HEK293 (cell line): ENCODE results near the gene DPEP3.
"Not testable (repeated sequence)": the region's sequence is repeated elsewhere in the genome, so short reads cannot be mapped to it uniquely, and the experiment has no call there.

Experiments used
- CTCF ChIA-PET: fragments of 350-600 bp; formaldehyde crosslinking; extraction: SDS; loops from one replicate; lab custom pipeline; 2021; ENCODE audit warnings: antibody characterized with exemption; lab: Yijun Ruan, JAX
- POLR2A ChIA-PET: fragments of 300-600 bp; formaldehyde crosslinking; extraction: SDS; loops from one replicate; lab custom pipeline; 2020; ENCODE audit warnings: antibody characterized with exemption, inconsistent platforms; lab: Yijun Ruan, JAX
- H3K27ac ChIP-seq: fragments of 200-500 bp; sonication (Bioruptor generic); 2 replicates; pipeline ENCODE4 v1.5.1; 2014; ENCODE audit warnings: low read depth, low read length, control low read depth, inconsistent platforms; ENCODE audit errors: extremely low read depth
- H3K36me3 ChIP-seq, 2 experiments: fragments of 200-500 bp in 1 of 2; sonication (Bioruptor generic) in 1 of 2; 1 replicate in 1 of 2; 2 replicates in 1 of 2; pipeline ENCODE4 v1.5.1; 2014 to 2017; ENCODE audit warnings: inconsistent platforms in 2 of 2, low read length in 2 of 2; ENCODE audit not compliant: control insufficient read depth in 2 of 2, insufficient read depth in 1 of 2
- H3K4me1 ChIP-seq: fragments of 200-500 bp; sonication (Bioruptor generic); 2 replicates; pipeline ENCODE4 v1.5.1; 2014; ENCODE audit warnings: mild to moderate bottlenecking, low read length, inconsistent platforms; ENCODE audit not compliant: control insufficient read depth, insufficient read depth
- H3K4me3 ChIP-seq: 2 replicates; pipeline ENCODE4 v1.5.1; 2011; ENCODE audit warnings: low read depth, mild to moderate bottlenecking, control low read depth, low read length, moderate library complexity
- H3K9me3 ChIP-seq: fragments of 200-500 bp; sonication (Bioruptor generic); 2 replicates; pipeline ENCODE4 v1.5.1; 2014; ENCODE audit warnings: low read depth, low read length, inconsistent platforms; ENCODE audit not compliant: control insufficient read depth, insufficient read depth
- BCL11A ChIP-seq: fragments of 450-650 bp; formaldehyde crosslinking; IDR thresholded peaks from 2 replicates; pipeline ENCODE4 v1.5.1; 2016; ENCODE audit warnings: low read depth, missing biosample characterization, missing genetic modification characterization
- GLIS1 ChIP-seq: fragments of 450-650 bp; formaldehyde crosslinking; IDR thresholded peaks from 2 replicates; pipeline ENCODE4 v1.5.1; 2016; ENCODE audit warnings: missing biosample characterization, missing genetic modification characterization
- HOXC10 ChIP-seq: sonication (generic); formaldehyde crosslinking; IDR thresholded peaks from 2 replicates; pipeline ENCODE4 v1.8.1; 2023; ENCODE audit warnings: mild to moderate bottlenecking, missing genetic modification reagents
- KLF1 ChIP-seq: fragments of 450-650 bp; formaldehyde crosslinking; IDR thresholded peaks from 2 replicates; pipeline ENCODE4 v1.5.1; 2016; ENCODE audit warnings: missing biosample characterization, missing genetic modification characterization
- KLF7 ChIP-seq: fragments of 450-650 bp; formaldehyde crosslinking; IDR thresholded peaks from 2 replicates; pipeline ENCODE4 v1.5.1; 2016; ENCODE audit warnings: missing biosample characterization, missing genetic modification characterization, borderline replicate concordance
- REPIN1 ChIP-seq: fragments of 450-650 bp; formaldehyde crosslinking; IDR thresholded peaks from 2 replicates; pipeline ENCODE4 v1.5.1; 2017; ENCODE audit warnings: missing biosample characterization, missing genetic modification characterization, low read depth
- ZBTB17 ChIP-seq: fragments of 450-650 bp; formaldehyde crosslinking; IDR thresholded peaks from 2 replicates; pipeline ENCODE4 v1.5.1; 2016; ENCODE audit warnings: missing biosample characterization, missing genetic modification characterization
- ZIC2 ChIP-seq: fragments of 450-650 bp; formaldehyde crosslinking; IDR thresholded peaks from 2 replicates; pipeline ENCODE4 v1.5.1; 2016; ENCODE audit warnings: missing biosample characterization, missing genetic modification characterization
- ZNF155 ChIP-seq: fragments of 450-650 bp; formaldehyde crosslinking; IDR thresholded peaks from 2 replicates; pipeline ENCODE4 v1.5.1; 2016; ENCODE audit warnings: missing biosample characterization, missing genetic modification characterization
- ZNF175 ChIP-seq: fragments of 450-650 bp; formaldehyde crosslinking; IDR thresholded peaks from 2 replicates; pipeline ENCODE4 v1.5.1; 2016; ENCODE audit warnings: missing biosample characterization, missing genetic modification characterization
- ZNF335 ChIP-seq: fragments of 450-650 bp; formaldehyde crosslinking; conservative IDR thresholded peaks from 2 replicates; pipeline ENCODE4 v1.5.1; 2016; ENCODE audit warnings: missing biosample characterization, missing genetic modification characterization
- ZNF394 ChIP-seq: fragments of 450-650 bp; formaldehyde crosslinking; IDR thresholded peaks from 2 replicates; pipeline ENCODE4 v1.5.1; 2016; ENCODE audit warnings: missing biosample characterization, missing genetic modification characterization, mild to moderate bottlenecking, moderate library complexity, borderline replicate concordance
- ZNF560 ChIP-seq: fragments of 450-650 bp; formaldehyde crosslinking; IDR thresholded peaks from 2 replicates; pipeline ENCODE4 v1.5.1; 2017; ENCODE audit warnings: missing biosample characterization, missing genetic modification characterization, borderline replicate concordance
- ZNF585B ChIP-seq: fragments of 450-650 bp; formaldehyde crosslinking; IDR thresholded peaks from 2 replicates; pipeline ENCODE4 v1.5.1; 2016; ENCODE audit warnings: missing biosample characterization, missing genetic modification characterization
- ZNF768 ChIP-seq: fragments of 450-650 bp; formaldehyde crosslinking; IDR thresholded peaks from 2 replicates; pipeline ENCODE4 v1.5.1; 2018; ENCODE audit warnings: missing biosample characterization, mild to moderate bottlenecking, missing genetic modification characterization
- ZSCAN16 ChIP-seq: fragments of 450-650 bp; formaldehyde crosslinking; IDR thresholded peaks from 2 replicates; pipeline ENCODE4 v1.5.1; 2016; ENCODE audit warnings: missing biosample characterization, missing genetic modification characterization
- TF ChIP-seq, protein P1 (sequence below): fragments of 450-650 bp; formaldehyde crosslinking; IDR thresholded peaks from 2 replicates; pipeline ENCODE4 v1.5.1; 2016; ENCODE audit warnings: missing biosample characterization, missing genetic modification characterization
- TF ChIP-seq, protein P2 (sequence below): fragments of 450-650 bp; formaldehyde crosslinking; IDR thresholded peaks from 2 replicates; pipeline ENCODE4 v1.5.0; 2017; ENCODE audit warnings: missing biosample characterization, missing genetic modification characterization, borderline replicate concordance
- TF ChIP-seq, protein P3 (sequence below): fragments of 450-650 bp; formaldehyde crosslinking; IDR thresholded peaks from 2 replicates; pipeline ENCODE4 v1.5.1; 2016; ENCODE audit warnings: missing biosample characterization, missing genetic modification characterization

Gene DPEP3

DNA sequence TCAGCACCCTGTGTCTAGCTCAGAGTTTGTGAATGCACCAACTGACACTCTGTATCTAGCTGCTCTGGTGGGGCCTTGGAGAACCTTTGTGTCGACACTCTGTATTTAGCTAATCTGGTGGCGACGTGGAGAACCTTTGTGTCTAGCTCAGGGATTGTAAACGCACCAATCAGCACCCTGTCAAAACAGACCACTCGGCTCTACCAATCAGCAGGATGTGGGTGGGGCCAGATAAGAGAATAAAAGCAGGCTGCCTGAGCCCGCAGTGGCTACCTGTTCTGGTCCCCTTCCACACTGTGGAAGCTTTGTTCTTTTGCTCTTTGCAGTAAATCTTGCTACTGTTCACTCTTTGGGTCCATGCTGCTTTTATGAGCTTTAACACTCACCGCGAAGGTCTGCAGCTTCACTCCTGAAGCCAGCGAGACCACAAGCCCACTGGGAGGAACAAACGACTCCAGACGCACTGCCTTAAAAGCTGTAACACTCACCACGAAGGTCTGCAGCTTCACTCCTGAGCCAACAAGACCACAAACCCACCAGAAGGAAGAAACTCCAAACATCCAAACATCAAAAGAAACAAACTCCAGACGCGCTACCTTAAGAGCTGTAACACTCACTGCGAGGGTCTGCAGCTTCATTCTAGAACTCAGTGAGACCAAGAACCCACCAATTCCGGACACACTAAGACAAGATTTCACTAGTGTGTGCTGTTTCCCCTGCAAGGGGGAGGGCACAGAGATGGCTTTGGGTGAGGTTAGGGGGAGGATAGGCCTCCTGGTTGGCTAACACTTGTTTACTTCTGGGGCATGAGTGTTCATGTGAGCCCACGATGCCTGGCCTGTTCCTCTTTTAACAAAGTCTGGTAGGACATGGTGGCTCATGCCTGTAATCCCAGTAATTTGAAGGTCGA lies 18.7 kb upstream of the DPEP3 start, which contains the start of gene DPEP2:
Gene DPEP2 (minus strand): TSS at position 706 of the 910 bp plus-strand sequence. CDS start 6,272 bp downstream, outside the sequence.
- H3K9me3 ChIP-seq, H3K4me1 ChIP-seq, H3K4me3 ChIP-seq, H3K36me3 ChIP-seq, H3K27ac ChIP-seq: not testable (repeated sequence)
- TF ChIP-seq ZNF585B (tag by site-specific recombination) = 0 out of 2 replicates have a peak, but pooled peaks have one; percentile 16
- POLR2A ChIA-PET = interaction anchor here (0.7 to 1.3 kb wide), 2 partner anchors 21 to 30 kb away, joined by 3 to 5 read pairs; no protein-coding TSS in a partner anchor
- CTCF ChIA-PET = interaction anchor here (0.6 to 1.5 kb wide), 3 partner anchors 39 to 478 kb away, joined by 3 to 6 read pairs (median 4); no protein-coding TSS in a partner anchor

DNA sequence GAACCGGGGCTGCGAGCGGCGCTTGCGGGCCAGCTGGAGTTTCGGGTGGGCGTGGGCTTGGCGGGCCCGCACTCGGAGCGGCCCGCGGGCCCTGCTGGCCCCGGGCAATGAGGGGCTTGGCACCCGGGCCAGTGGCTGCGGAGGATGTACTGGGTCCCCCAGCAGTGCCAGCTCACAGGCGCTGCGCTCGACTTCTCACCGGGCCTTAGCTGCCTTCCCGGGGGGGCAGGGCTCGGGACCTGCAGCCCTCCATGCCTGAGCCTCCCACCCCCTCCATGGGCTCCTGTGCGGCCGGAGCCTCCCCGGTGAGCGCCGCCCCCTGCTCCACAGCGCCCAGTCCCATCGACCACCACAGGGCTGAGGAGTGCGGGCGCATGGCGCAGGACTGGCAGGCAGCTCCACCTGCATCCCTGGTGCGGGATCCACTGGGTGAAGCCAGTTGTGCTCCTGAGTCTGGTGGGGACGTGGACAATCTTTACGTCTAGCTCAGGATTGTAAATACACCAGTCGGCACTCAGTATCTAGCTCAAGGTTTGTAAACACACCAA lies 18.0 kb upstream of the DPEP3 start:
- not testable (repeated sequence) for H3K36me3 ChIP-seq, H3K4me1 ChIP-seq, H3K4me3 ChIP-seq, H3K9me3 ChIP-seq, H3K27ac ChIP-seq
- ChIA-PET CTCF (interaction anchor here (0.6 to 1.5 kb wide), 2 partner anchors 40 to 74 kb away, joined by 4 to 6 read pairs; no protein-coding TSS in a partner anchor), POLR2A (interaction anchor here (0.7 to 1.3 kb wide), 2 partner anchors 21 to 30 kb away, joined by 3 to 5 read pairs; no protein-coding TSS in a partner anchor)

DNA sequence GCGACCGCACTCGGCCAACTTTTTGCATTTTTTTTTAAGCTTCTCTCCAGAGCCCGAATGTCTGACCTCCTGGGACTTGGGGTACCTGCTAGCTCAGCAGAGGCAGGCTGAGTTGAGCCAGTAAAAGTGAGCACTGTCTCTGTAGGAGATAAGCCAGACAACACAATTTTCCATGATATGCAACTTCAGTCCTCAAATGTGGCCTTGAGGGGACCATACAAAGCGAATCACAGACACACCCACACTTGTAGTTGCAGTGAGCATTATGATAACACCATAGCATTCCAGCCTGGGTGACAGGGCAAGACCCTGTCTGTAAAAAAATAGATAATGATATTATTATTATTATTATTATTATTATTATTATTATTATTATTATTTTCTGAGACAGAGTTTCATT lies 16.4 kb upstream of the DPEP3 start:
- Histone ChIP-seq H3K27ac (no peak overlapping the region), H3K9me3 (no peaks in the 10 kb centered on the region), H3K4me3 (no peak overlapping the region), H3K4me1 (no peaks in the 10 kb centered on the region), H3K36me3 (no peaks in the 10 kb centered on the region)
- TF ChIP-seq HOXC10 (CRISPR knock-in tag) = no peak
- no peak for TF ChIP-seq ZNF335 (tag by site-specific recombination)
- no peak for TF ChIP-seq ZNF155 (tag by site-specific recombination)
- TF ChIP-seq KLF1 (tag by site-specific recombination) = no peak
- TF ChIP-seq KLF7 (tag by site-specific recombination) = no peak
- no peak for TF ChIP-seq ZSCAN16 (tag by site-specific recombination)
- TF ChIP-seq GLIS1 = no peak
- TF ChIP-seq ZNF394 (tag by site-specific recombination) = no peak
- no peak for TF ChIP-seq ZBTB17 (tag by site-specific recombination)
- CTCF ChIA-PET = no interaction called here
- POLR2A ChIA-PET = interaction anchor here (0.8 kb wide), 1 partner anchor 26 kb away, joined by 3 read pairs; no protein-coding TSS in a partner anchor

DNA sequence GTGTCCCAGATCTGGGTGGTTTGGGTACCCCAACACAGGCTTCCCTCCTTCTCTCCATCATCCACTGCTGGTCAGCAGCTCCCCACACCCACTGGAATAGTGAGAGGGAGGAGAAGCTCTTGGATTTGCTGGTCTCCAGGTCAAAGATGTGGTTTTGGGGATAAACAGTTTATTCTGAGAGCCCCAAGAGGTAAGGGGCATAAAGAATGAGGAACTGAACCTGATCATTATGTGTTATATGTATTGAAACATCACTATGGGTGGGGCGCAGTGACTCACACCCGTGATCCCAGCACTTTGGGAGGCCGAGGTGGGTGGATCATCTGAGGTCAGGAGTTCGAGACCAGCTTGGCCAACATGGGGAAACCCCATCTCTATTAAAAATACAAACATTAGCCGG lies 15.1 kb upstream of the DPEP3 start:
- Histone ChIP-seq H3K9me3 (no peaks in the 10 kb centered on the region), H3K4me3 (no peak overlapping the region), H3K4me1 (no peaks in the 10 kb centered on the region), H3K36me3 (no peaks in the 10 kb centered on the region), H3K27ac (no peak overlapping the region)
- CTCF ChIA-PET = interaction anchor here (0.6 to 1.3 kb wide), 3 partner anchors 46 to 178 kb away, joined by 4 to 6 read pairs (median 4); no protein-coding TSS in a partner anchor
- POLR2A ChIA-PET = no interaction called here
- TF ChIP-seq BCL11A = no peak
- no peak for TF ChIP-seq ZIC2 (tag by site-specific recombination)
- TF ChIP-seq REPIN1 (tag by site-specific recombination) = no peak
- TF ChIP-seq ZNF175 (tag by site-specific recombination) = no peak
- no peak for TF ChIP-seq ZNF560 (tag by site-specific recombination)
- TF ChIP-seq, protein P1, sequence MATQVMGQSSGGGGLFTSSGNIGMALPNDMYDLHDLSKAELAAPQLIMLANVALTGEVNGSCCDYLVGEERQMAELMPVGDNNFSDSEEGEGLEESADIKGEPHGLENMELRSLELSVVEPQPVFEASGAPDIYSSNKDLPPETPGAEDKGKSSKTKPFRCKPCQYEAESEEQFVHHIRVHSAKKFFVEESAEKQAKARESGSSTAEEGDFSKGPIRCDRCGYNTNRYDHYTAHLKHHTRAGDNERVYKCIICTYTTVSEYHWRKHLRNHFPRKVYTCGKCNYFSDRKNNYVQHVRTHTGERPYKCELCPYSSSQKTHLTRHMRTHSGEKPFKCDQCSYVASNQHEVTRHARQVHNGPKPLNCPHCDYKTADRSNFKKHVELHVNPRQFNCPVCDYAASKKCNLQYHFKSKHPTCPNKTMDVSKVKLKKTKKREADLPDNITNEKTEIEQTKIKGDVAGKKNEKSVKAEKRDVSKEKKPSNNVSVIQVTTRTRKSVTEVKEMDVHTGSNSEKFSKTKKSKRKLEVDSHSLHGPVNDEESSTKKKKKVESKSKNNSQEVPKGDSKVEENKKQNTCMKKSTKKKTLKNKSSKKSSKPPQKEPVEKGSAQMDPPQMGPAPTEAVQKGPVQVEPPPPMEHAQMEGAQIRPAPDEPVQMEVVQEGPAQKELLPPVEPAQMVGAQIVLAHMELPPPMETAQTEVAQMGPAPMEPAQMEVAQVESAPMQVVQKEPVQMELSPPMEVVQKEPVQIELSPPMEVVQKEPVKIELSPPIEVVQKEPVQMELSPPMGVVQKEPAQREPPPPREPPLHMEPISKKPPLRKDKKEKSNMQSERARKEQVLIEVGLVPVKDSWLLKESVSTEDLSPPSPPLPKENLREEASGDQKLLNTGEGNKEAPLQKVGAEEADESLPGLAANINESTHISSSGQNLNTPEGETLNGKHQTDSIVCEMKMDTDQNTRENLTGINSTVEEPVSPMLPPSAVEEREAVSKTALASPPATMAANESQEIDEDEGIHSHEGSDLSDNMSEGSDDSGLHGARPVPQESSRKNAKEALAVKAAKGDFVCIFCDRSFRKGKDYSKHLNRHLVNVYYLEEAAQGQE (tag by site-specific recombination) = no peak
- TF ChIP-seq ZNF768 (tag by site-specific recombination) = no peak
- TF ChIP-seq, protein P2, sequence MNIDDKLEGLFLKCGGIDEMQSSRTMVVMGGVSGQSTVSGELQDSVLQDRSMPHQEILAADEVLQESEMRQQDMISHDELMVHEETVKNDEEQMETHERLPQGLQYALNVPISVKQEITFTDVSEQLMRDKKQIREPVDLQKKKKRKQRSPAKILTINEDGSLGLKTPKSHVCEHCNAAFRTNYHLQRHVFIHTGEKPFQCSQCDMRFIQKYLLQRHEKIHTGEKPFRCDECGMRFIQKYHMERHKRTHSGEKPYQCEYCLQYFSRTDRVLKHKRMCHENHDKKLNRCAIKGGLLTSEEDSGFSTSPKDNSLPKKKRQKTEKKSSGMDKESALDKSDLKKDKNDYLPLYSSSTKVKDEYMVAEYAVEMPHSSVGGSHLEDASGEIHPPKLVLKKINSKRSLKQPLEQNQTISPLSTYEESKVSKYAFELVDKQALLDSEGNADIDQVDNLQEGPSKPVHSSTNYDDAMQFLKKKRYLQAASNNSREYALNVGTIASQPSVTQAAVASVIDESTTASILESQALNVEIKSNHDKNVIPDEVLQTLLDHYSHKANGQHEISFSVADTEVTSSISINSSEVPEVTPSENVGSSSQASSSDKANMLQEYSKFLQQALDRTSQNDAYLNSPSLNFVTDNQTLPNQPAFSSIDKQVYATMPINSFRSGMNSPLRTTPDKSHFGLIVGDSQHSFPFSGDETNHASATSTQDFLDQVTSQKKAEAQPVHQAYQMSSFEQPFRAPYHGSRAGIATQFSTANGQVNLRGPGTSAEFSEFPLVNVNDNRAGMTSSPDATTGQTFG (tag by site-specific recombination) = no peak
- TF ChIP-seq, protein P3, sequence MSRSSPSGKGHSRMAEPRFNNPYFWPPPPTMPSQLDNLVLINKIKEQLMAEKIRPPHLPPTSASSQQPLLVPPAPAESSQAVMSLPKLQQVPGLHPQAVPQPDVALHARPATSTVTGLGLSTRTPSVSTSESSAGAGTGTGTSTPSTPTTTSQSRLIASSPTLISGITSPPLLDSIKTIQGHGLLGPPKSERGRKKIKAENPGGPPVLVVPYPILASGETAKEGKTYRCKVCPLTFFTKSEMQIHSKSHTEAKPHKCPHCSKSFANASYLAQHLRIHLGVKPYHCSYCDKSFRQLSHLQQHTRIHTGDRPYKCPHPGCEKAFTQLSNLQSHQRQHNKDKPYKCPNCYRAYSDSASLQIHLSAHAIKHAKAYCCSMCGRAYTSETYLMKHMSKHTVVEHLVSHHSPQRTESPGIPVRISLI (tag by site-specific recombination) = no peak
